ENCODE data around the gene TBCCD1. TPM values are rescaled to one million over a fixed set of nuclear protein-coding genes. Genes with fewer than 3 reads are reported as not detected.

The TBCCD1 gene
- total RNA-seq, 1 experiment from 2014 or later, result 14.5 TPM

DNA sequence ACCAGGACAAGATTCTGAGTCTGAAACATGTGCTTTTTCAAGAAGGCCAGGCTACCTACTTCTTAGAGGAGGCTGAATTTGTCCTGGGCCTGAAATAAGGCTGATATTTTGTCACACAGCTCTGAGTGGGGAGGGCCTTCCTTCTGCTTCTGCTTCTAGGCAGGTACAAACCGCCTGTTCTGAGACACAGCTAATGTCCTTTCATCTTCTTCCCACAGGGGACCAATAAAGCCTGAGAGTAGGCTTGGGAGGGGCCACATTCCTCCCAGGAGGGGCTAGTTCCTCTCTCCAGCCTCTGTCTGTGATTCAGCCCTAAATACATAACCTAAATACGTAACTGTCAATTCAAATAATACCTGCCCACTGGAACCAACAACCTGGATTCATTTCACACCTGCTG, 57.7 kb downstream of the TBCCD1 start:
- ATAC-seq (no peak), DNase-seq (ENCODE audit: low read depth, low spot score) (no peak)
- Histone ChIP-seq H3K4me1 (ENCODE audit: control insufficient read depth, insufficient read depth, low read length) (no peaks in the 10 kb centered on the region), H3K27me3 (ENCODE audit: control insufficient read depth, insufficient read depth, low read length) (peaks cover 48% of the 10 kb centered on the region), H3K9me3 (ENCODE audit: control insufficient read depth, insufficient read depth, low read depth, low read length) (no peaks in the 10 kb centered on the region), H3K36me3 (ENCODE audit: control insufficient read depth, insufficient read depth, low read length) (no peaks in the 10 kb centered on the region), H3K27ac (ENCODE audit: low read length) (no peak overlapping the region), H3K4me3 (ENCODE audit: low read depth in 2 of 2, low read length in 2 of 2) (no peak overlapping the region)
- TF ChIP-seq POLR2AphosphoS5 (IDR thresholded peaks at IDR 0.05; ENCODE audit: low read depth, low read length) (no peak), SIN3A (IDR thresholded peaks at IDR 0.05; ENCODE audit: borderline replicate concordance, insufficient read depth, low read depth, low read length) (no peak), TCF7L2 (IDR thresholded peaks at IDR 0.05; ENCODE audit: low read depth, low read length) (no peak)
- TF ChIP-seq, protein P1, sequence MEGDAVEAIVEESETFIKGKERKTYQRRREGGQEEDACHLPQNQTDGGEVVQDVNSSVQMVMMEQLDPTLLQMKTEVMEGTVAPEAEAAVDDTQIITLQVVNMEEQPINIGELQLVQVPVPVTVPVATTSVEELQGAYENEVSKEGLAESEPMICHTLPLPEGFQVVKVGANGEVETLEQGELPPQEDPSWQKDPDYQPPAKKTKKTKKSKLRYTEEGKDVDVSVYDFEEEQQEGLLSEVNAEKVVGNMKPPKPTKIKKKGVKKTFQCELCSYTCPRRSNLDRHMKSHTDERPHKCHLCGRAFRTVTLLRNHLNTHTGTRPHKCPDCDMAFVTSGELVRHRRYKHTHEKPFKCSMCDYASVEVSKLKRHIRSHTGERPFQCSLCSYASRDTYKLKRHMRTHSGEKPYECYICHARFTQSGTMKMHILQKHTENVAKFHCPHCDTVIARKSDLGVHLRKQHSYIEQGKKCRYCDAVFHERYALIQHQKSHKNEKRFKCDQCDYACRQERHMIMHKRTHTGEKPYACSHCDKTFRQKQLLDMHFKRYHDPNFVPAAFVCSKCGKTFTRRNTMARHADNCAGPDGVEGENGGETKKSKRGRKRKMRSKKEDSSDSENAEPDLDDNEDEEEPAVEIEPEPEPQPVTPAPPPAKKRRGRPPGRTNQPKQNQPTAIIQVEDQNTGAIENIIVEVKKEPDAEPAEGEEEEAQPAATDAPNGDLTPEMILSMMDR (IDR thresholded peaks at IDR 0.05), result no peak
- TF ChIP-seq, protein P2, sequence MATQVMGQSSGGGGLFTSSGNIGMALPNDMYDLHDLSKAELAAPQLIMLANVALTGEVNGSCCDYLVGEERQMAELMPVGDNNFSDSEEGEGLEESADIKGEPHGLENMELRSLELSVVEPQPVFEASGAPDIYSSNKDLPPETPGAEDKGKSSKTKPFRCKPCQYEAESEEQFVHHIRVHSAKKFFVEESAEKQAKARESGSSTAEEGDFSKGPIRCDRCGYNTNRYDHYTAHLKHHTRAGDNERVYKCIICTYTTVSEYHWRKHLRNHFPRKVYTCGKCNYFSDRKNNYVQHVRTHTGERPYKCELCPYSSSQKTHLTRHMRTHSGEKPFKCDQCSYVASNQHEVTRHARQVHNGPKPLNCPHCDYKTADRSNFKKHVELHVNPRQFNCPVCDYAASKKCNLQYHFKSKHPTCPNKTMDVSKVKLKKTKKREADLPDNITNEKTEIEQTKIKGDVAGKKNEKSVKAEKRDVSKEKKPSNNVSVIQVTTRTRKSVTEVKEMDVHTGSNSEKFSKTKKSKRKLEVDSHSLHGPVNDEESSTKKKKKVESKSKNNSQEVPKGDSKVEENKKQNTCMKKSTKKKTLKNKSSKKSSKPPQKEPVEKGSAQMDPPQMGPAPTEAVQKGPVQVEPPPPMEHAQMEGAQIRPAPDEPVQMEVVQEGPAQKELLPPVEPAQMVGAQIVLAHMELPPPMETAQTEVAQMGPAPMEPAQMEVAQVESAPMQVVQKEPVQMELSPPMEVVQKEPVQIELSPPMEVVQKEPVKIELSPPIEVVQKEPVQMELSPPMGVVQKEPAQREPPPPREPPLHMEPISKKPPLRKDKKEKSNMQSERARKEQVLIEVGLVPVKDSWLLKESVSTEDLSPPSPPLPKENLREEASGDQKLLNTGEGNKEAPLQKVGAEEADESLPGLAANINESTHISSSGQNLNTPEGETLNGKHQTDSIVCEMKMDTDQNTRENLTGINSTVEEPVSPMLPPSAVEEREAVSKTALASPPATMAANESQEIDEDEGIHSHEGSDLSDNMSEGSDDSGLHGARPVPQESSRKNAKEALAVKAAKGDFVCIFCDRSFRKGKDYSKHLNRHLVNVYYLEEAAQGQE (IDR thresholded peaks at IDR 0.05; ENCODE audit: insufficient read depth in 1 of 2, low read depth in 2 of 2, low read length in 1 of 2), result no peak
- BruUV-seq (replicated peaks), result no TSS peak
- intact Hi-C loops (cut with micrococcal nuclease; ENCODE audit: unreplicated experiment), result no loop called here
- ChIA-PET CTCF (no interaction called here), POLR2A (no interaction called here)
- in situ Hi-C loops (cut with HindIII; ENCODE audit: low pct_unique_long_range_greater_than_20kb, low sequenced_read_pairs), result no loop called here

DNA sequence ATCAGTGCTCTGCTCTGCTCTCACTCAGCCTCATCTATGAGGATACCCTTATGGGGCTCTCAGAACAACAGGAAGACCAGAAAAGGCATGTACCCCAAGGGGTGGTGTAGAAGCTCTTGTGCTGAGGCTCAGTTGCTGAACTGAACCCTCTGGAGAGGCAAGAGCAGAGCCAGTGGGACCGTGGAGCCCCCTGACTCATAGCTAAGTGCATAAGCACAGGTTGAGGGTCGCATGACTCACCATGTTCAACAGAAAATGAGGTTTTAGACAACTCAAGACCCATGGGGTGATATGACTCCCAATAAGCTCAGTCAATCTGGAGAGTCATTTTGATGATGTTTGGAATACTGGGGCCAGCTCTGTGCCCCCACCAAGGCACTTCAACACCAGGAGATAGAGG, 60.3 kb downstream of the TBCCD1 start:
- Histone ChIP-seq H3K4me3 (ENCODE audit: low read depth in 2 of 2, low read length in 2 of 2) (no peak overlapping the region), H3K27ac (ENCODE audit: low read length) (no peak overlapping the region), H3K4me1 (ENCODE audit: control insufficient read depth, insufficient read depth, low read length) (no peaks in the 10 kb centered on the region), H3K36me3 (ENCODE audit: control insufficient read depth, insufficient read depth, low read length) (no peaks in the 10 kb centered on the region), H3K9me3 (ENCODE audit: control insufficient read depth, insufficient read depth, low read depth, low read length) (no peaks in the 10 kb centered on the region), H3K27me3 (ENCODE audit: control insufficient read depth, insufficient read depth, low read length) (peaks cover 44% of the 10 kb centered on the region)
- TF ChIP-seq POLR2AphosphoS5 (IDR thresholded peaks at IDR 0.05; ENCODE audit: low read depth, low read length) (no peak), TCF7L2 (IDR thresholded peaks at IDR 0.05; ENCODE audit: low read depth, low read length) (no peak), SIN3A (IDR thresholded peaks at IDR 0.05; ENCODE audit: borderline replicate concordance, insufficient read depth, low read depth, low read length) (no peak)
- TF ChIP-seq, protein P2 (IDR thresholded peaks at IDR 0.05; ENCODE audit: insufficient read depth in 1 of 2, low read depth in 2 of 2, low read length in 1 of 2), result no peak
- TF ChIP-seq, protein P1 (IDR thresholded peaks at IDR 0.05), result no peak
- ATAC-seq (no peak), DNase-seq (ENCODE audit: low read depth, low spot score) (no peak)
- ChIA-PET CTCF (no interaction called here), POLR2A (no interaction called here)
- no TSS peak for BruUV-seq (replicated peaks)
- in situ Hi-C loops (cut with HindIII; ENCODE audit: low pct_unique_long_range_greater_than_20kb, low sequenced_read_pairs) (no loop called here), intact Hi-C loops (cut with micrococcal nuclease; ENCODE audit: unreplicated experiment) (no loop called here)

Measured in Panc1 (cell line).